Fibroblast of lung (primary cell): ENCODE data around the gene WSCD1. TPM values are rescaled to one million over a fixed set of nuclear protein-coding genes. Genes with fewer than 3 reads are reported as not detected.

Experiments used
- DNase-seq, 2 donors: peaks; one replicate each; pipeline versions ENCODE4 v3.0.0 to v3.0.0-alpha.2; 2010; ENCODE audit warnings: low read depth in 2 of 2
- H2AFZ ChIP-seq: 2 replicates; pipeline ENCODE4 v1.5.1; 2012; ENCODE audit warnings: low read length, control low read depth, inconsistent platforms
- H3K27ac ChIP-seq: 2 replicates; pipeline ENCODE4 v1.5.1; 2011; ENCODE audit warnings: low read length, control low read depth; ENCODE audit not compliant: insufficient read depth
- H3K27me3 ChIP-seq: 2 replicates; pipeline ENCODE4 v1.5.1; 2011; ENCODE audit warnings: mild to moderate bottlenecking, low read length; ENCODE audit not compliant: control insufficient read depth, insufficient read depth
- H3K36me3 ChIP-seq: 2 replicates; pipeline ENCODE4 v1.5.1; 2011; ENCODE audit warnings: low read length; ENCODE audit not compliant: control insufficient read depth, insufficient read depth
- H3K4me1 ChIP-seq: 2 replicates; pipeline ENCODE4 v1.5.1; 2011; ENCODE audit warnings: low read length; ENCODE audit not compliant: control insufficient read depth, insufficient read depth; ENCODE audit errors: extremely low read depth
- H3K4me2 ChIP-seq: 2 replicates; pipeline ENCODE4 v1.5.1; 2011; ENCODE audit warnings: low read length, control low read depth; ENCODE audit not compliant: insufficient read depth; ENCODE audit errors: extremely low read depth
- H3K4me3 ChIP-seq, 4 experiments: fragments of 200-600 bp in 1 of 4; sonication (generic) in 1 of 4; replicated peaks in 1 of 4; 2 replicates each; pipeline ENCODE4 v1.5.1; 2011 to 2016; ENCODE audit warnings: low read length in 4 of 4, low read depth in 3 of 4, mild to moderate bottlenecking in 3 of 4, control low read depth in 2 of 4, inconsistent platforms in 1 of 4, mixed read lengths in 1 of 4; ENCODE audit not compliant: insufficient read depth in 1 of 4; ENCODE audit errors: control extremely low read depth in 1 of 4
- H3K79me2 ChIP-seq: 2 replicates; pipeline ENCODE4 v1.5.1; 2012; ENCODE audit warnings: mild to moderate bottlenecking, low read length, inconsistent platforms; ENCODE audit not compliant: control insufficient read depth, insufficient read depth
- H3K9ac ChIP-seq: 2 replicates; pipeline ENCODE4 v1.5.1; 2011; ENCODE audit warnings: mild to moderate bottlenecking, low read length, control low read depth; ENCODE audit not compliant: insufficient read depth
- H3K9me3 ChIP-seq: 2 replicates; pipeline ENCODE4 v1.5.1; 2012; ENCODE audit warnings: low read depth, low read length; ENCODE audit not compliant: control insufficient read depth, insufficient read depth
- H4K20me1 ChIP-seq: 2 replicates; pipeline ENCODE4 v1.5.1; 2011; ENCODE audit warnings: low read length; ENCODE audit not compliant: control insufficient read depth, insufficient read depth; ENCODE audit errors: extremely low read depth
- CTCF ChIP-seq, 2 donors: IDR thresholded peaks in 1 of 2; conservative IDR thresholded peaks in 1 of 2; 1 replicate in 1 of 2; 2 replicates in 1 of 2; pipeline ENCODE4 v1.5.1; 2011 to 2012; ENCODE audit warnings: low read length in 2 of 2, control low read depth in 1 of 2, inconsistent platforms in 1 of 2, low read depth in 1 of 2, mild to moderate bottlenecking in 1 of 2
- EZH2 ChIP-seq: IDR thresholded peaks from 2 replicates; pipeline ENCODE4 v1.5.1; 2012; ENCODE audit warnings: low read length, control low read depth, mild to moderate bottlenecking; ENCODE audit errors: missing control alignments
- polyA plus RNA-seq, 2 donors: library from polyadenylated mRNA; depleted of rRNA in 1 of 2; stranded (reverse) in 1 of 2; unstranded in 1 of 2; fragments of >200 nt; gene quantifications; 2 replicates each; pipeline ENCODE4 v1.2.1, GENCODE V29; 2011 to 2012; ENCODE audit warnings: missing spikeins in 1 of 2
- total RNA-seq: library from RNA; depleted of rRNA; stranded (reverse); fragments of >200 nt; gene quantifications from 2 replicates; pipeline ENCODE4 v1.2.1, GENCODE V29; 2014

WSCD1 gene
- total and polyA plus RNA-seq, 2 donors (not counting 1 experiment from before 2014, with no cell fraction given) = 0.56 to 0.83 TPM

GRCh38 chr17:6102615-6103014, 32.4 kb downstream of the WSCD1 start:
- Histone ChIP-seq H4K20me1 (no peaks in the 10 kb centered on the region), H3K27me3 (no peaks in the 10 kb centered on the region), H3K9me3 (no peaks in the 10 kb centered on the region), H3K36me3 (no peaks in the 10 kb centered on the region), H2AFZ (no peak overlapping the region), H3K27ac (no peak overlapping the region), H3K4me1 (no peaks in the 10 kb centered on the region), H3K9ac (no peak overlapping the region), H3K4me3 (no peak overlapping the region), H3K4me2 (no peak overlapping the region), H3K79me2 (no peaks in the 10 kb centered on the region)
- DNase-seq = no peak
- TF ChIP-seq CTCF (conservative IDR thresholded peaks at IDR 0.05 in 1 of 2, IDR thresholded peaks at IDR 0.05 in 1 of 2; ENCODE audit: low read depth in 1 of 2, low read length in 2 of 2) (no peak), EZH2 (no peak)

- no peak overlapping the region for H3K4me2 ChIP-seq
- DNase-seq = no peak
- H4K20me1 ChIP-seq = no peaks in the 10 kb centered on the region
- no peak overlapping the region for H3K27ac ChIP-seq
- H2AFZ ChIP-seq = no peak overlapping the region
- H3K79me2 ChIP-seq = no peaks in the 10 kb centered on the region
- no peaks in the 10 kb centered on the region for H3K36me3 ChIP-seq
- H3K27me3 ChIP-seq = no peaks in the 10 kb centered on the region
- TF ChIP-seq EZH2 = no peak
- TF ChIP-seq CTCF (conservative IDR thresholded peaks at IDR 0.05 in 1 of 2, IDR thresholded peaks at IDR 0.05 in 1 of 2; ENCODE audit: low read depth in 1 of 2, low read length in 2 of 2) = no peak
- H3K9ac ChIP-seq = no peak overlapping the region
- no peaks in the 10 kb centered on the region for H3K4me1 ChIP-seq
- no peak overlapping the region for H3K4me3 ChIP-seq
- H3K9me3 ChIP-seq = no peaks in the 10 kb centered on the region
These were observed 34.9 kb downstream of the WSCD1 start for GRCh38 chr17:6104956-6105648.

- Histone ChIP-seq H3K79me2 (no peaks in the 10 kb centered on the region), H3K27me3 (no peaks in the 10 kb centered on the region), H2AFZ (no peak overlapping the region), H3K4me1 (no peaks in the 10 kb centered on the region), H3K27ac (no peak overlapping the region), H3K4me2 (no peak overlapping the region), H3K36me3 (no peaks in the 10 kb centered on the region), H3K4me3 (no peak overlapping the region), H3K9me3 (no peaks in the 10 kb centered on the region), H4K20me1 (no peaks in the 10 kb centered on the region), H3K9ac (no peak overlapping the region)
- DNase-seq = no peak
- TF ChIP-seq EZH2 = no peak
- no peak for TF ChIP-seq CTCF (conservative IDR thresholded peaks at IDR 0.05 in 1 of 2, IDR thresholded peaks at IDR 0.05 in 1 of 2; ENCODE audit: low read depth in 1 of 2, low read length in 2 of 2)
These were observed 35.4 kb downstream of the WSCD1 start for GRCh38 chr17:6105649-6106007.
